Measurements from ENCODE around the gene TSPAN11. TPM values are rescaled to one million over a fixed set of nuclear protein-coding genes. Genes with fewer than 3 reads are reported as not detected.

Gene TSPAN11
- total and polyA plus RNA-seq, 2 experiments from 2014 or later = 0.51 to 1.9 TPM

DNA sequence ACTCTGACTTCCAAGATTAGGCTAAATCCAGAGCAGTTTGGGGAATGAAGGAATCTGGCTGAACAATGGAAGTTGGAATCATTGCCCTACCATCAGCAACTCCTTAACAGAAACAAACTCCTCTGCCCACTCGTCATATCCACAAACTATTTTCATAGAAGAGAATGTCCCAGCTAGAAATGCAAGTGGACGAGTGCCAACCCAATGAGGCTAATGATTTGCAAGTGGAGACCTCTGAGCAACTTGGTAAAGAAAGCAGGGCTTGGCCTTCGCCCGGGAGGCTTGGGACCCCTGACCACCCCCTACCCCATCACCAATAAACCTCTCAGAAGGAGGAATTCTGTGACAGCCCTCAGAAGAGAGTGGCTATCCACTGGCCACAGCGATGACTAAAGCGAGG is 107.1 kb downstream of the TSPAN11 start:
- Histone ChIP-seq H2AFZ (no peak overlapping the region), H3K9ac (no peak overlapping the region), H3K79me2 (ENCODE audit: insufficient read depth) (no peaks in the 10 kb centered on the region), H3K27ac (no peak overlapping the region), H4K20me1 (ENCODE audit: insufficient read depth) (no peaks in the 10 kb centered on the region), H3K9me3 (ENCODE audit: low read depth) (no peaks in the 10 kb centered on the region), H3K9me2 (ENCODE audit: insufficient read depth) (no peaks in the 10 kb centered on the region), H3K36me3 (ENCODE audit: low read depth) (no peaks in the 10 kb centered on the region), H3K27me3 (replicated peaks; ENCODE audit: insufficient read depth) (no peaks in the 10 kb centered on the region; the same call in 1 of the 2 replicates), H3K4me3 (no peak overlapping the region), H3K4me1 (ENCODE audit: insufficient read depth) (no peaks in the 10 kb centered on the region), H3K4me2 (ENCODE audit: unreplicated experiment) (no peak overlapping the region), H3F3A (ENCODE audit: insufficient read depth) (no peaks in the 10 kb centered on the region)
- no peak for TF ChIP-seq EZH2phosphoT487 (IDR thresholded peaks at IDR 0.05; ENCODE audit: insufficient read depth, low read depth)
- TF ChIP-seq EZH2 (IDR thresholded peaks at IDR 0.05; ENCODE audit: insufficient read depth, poor library complexity, severe bottlenecking) = no peak
- DNase-seq = no peak
- WGBS, 2 experiments (ENCODE audit: low coverage in 1 of 2, low lambda C conversion rate in 2 of 2, missing lambda C conversion rate in 2 of 2) = 38% methylated on average over 6 of the region's 6 CpGs
- in situ Hi-C loops (cut with MboI) = no loop called here

GRCh38 chr12:31034372-31034771 is 107.8 kb downstream of the TSPAN11 start:
- 49 to 55% methylated on average over 3 of the region's 3 CpGs for WGBS, 2 experiments (ENCODE audit: low coverage in 1 of 2, low lambda C conversion rate in 2 of 2, missing lambda C conversion rate in 2 of 2)
- Histone ChIP-seq H2AFZ (no peak overlapping the region), H3K27me3 (replicated peaks; ENCODE audit: insufficient read depth) (no peaks in the 10 kb centered on the region; the same call in 1 of the 2 replicates), H3F3A (ENCODE audit: insufficient read depth) (no peaks in the 10 kb centered on the region), H3K4me2 (ENCODE audit: unreplicated experiment) (no peak overlapping the region), H3K9me3 (ENCODE audit: low read depth) (no peaks in the 10 kb centered on the region), H3K27ac (no peak overlapping the region), H4K20me1 (ENCODE audit: insufficient read depth) (no peaks in the 10 kb centered on the region), H3K79me2 (ENCODE audit: insufficient read depth) (no peaks in the 10 kb centered on the region), H3K36me3 (ENCODE audit: low read depth) (no peaks in the 10 kb centered on the region), H3K4me1 (ENCODE audit: insufficient read depth) (no peaks in the 10 kb centered on the region), H3K4me3 (no peak overlapping the region), H3K9me2 (ENCODE audit: insufficient read depth) (no peaks in the 10 kb centered on the region), H3K9ac (no peak overlapping the region)
- TF ChIP-seq EZH2 (IDR thresholded peaks at IDR 0.05; ENCODE audit: insufficient read depth, poor library complexity, severe bottlenecking) (no peak), EZH2phosphoT487 (IDR thresholded peaks at IDR 0.05; ENCODE audit: insufficient read depth, low read depth) (no peak)
- in situ Hi-C loops (cut with MboI) = no loop called here
- DNase-seq = no peak

- peak; percentile 50 for DNase-seq
- in situ Hi-C loops (cut with MboI) = no loop called here
Measured at GRCh38 chr12:31035226-31035625, 108.7 kb downstream of the TSPAN11 start.

DNA sequence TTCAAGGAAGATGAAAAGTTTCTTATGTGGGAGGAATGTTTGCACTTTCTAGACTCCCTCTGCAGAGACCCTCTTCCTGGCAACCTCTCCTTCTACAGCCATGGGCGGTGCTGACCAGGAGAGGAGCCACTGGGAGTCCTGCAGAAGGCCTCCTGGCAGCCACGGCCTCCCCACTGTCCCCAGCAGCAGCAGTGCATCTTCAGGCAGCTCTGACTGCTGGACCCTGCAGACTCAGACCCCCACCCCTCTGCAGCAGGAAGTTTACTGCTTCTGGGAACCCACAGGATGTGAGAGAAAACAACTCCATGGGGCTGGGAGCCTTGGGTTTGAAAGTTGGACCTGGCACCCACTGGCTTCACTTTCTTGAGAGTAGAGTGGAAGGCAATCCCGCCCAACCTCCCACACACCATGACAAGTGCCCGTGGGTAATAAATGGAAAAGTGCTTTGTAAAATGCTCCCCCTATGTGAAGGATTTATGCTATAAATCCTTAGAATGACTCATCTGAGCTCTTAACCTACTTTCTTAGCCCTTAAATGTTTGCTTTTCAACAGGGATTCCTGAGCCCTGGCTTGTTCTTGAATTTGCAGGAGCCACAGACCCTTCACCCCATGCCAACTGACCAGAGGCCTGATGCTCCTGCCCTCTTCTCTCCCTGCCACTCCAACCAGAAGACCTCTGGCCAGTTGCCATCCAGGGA is 109.6 kb downstream of the TSPAN11 start:
- H3K4me3 ChIP-seq = no peak overlapping the region
- TF ChIP-seq EZH2 (IDR thresholded peaks at IDR 0.05; ENCODE audit: insufficient read depth, poor library complexity, severe bottlenecking) = no peak
- no peak for TF ChIP-seq EZH2phosphoT487 (IDR thresholded peaks at IDR 0.05; ENCODE audit: insufficient read depth, low read depth)
- no peak overlapping the region for H3K4me2 ChIP-seq (ENCODE audit: unreplicated experiment)
- no peaks in the 10 kb centered on the region for H3K36me3 ChIP-seq (ENCODE audit: low read depth)
- in situ Hi-C loops (cut with MboI) = no loop called here
- no peaks in the 10 kb centered on the region for H3F3A ChIP-seq (ENCODE audit: insufficient read depth)
- 59 to 73% methylated on average over 4 of the region's 4 CpGs for WGBS, 2 experiments (ENCODE audit: low coverage in 1 of 2, low lambda C conversion rate in 2 of 2, missing lambda C conversion rate in 2 of 2)
- H2AFZ ChIP-seq = no peak overlapping the region
- H3K4me1 ChIP-seq (ENCODE audit: insufficient read depth) = no peaks in the 10 kb centered on the region
- no peak overlapping the region for H3K9ac ChIP-seq
- no peaks in the 10 kb centered on the region for H3K9me3 ChIP-seq (ENCODE audit: low read depth)
- no peaks in the 10 kb centered on the region for H3K9me2 ChIP-seq (ENCODE audit: insufficient read depth)
- H3K79me2 ChIP-seq (ENCODE audit: insufficient read depth) = no peaks in the 10 kb centered on the region
- H4K20me1 ChIP-seq (ENCODE audit: insufficient read depth) = no peaks in the 10 kb centered on the region
- H3K27me3 ChIP-seq (replicated peaks; ENCODE audit: insufficient read depth) = no peaks in the 10 kb centered on the region; the same call in 1 of the 2 replicates
- peak; percentile 15 for DNase-seq
- H3K27ac ChIP-seq = no peak overlapping the region

More at GRCh38 chr12:31035226-31035625, 108.7 kb downstream of the TSPAN11 start:
- TF ChIP-seq EZH2phosphoT487 (IDR thresholded peaks at IDR 0.05; ENCODE audit: insufficient read depth, low read depth) (no peak), EZH2 (IDR thresholded peaks at IDR 0.05; ENCODE audit: insufficient read depth, poor library complexity, severe bottlenecking) (no peak)
- no peaks in the 10 kb centered on the region for H4K20me1 ChIP-seq (ENCODE audit: insufficient read depth)
- no peaks in the 10 kb centered on the region for H3K36me3 ChIP-seq (ENCODE audit: low read depth)
- no peak overlapping the region for H3K4me2 ChIP-seq (ENCODE audit: unreplicated experiment)
- H3K27ac ChIP-seq = no peak overlapping the region
- 24 to 35% methylated on average over 4 of the region's 4 CpGs for WGBS, 2 experiments (ENCODE audit: low coverage in 1 of 2, low lambda C conversion rate in 2 of 2, missing lambda C conversion rate in 2 of 2)
- no peaks in the 10 kb centered on the region for H3K79me2 ChIP-seq (ENCODE audit: insufficient read depth)
- H3K9me3 ChIP-seq (ENCODE audit: low read depth) = no peaks in the 10 kb centered on the region
- H3F3A ChIP-seq (ENCODE audit: insufficient read depth) = no peaks in the 10 kb centered on the region
- no peak overlapping the region for H3K9ac ChIP-seq
- H3K4me3 ChIP-seq = no peak overlapping the region
- H3K9me2 ChIP-seq (ENCODE audit: insufficient read depth) = no peaks in the 10 kb centered on the region
- no peaks in the 10 kb centered on the region for H3K4me1 ChIP-seq (ENCODE audit: insufficient read depth)
- H2AFZ ChIP-seq = no peak overlapping the region
- H3K27me3 ChIP-seq (replicated peaks; ENCODE audit: insufficient read depth) = no peaks in the 10 kb centered on the region; the same call in 1 of the 2 replicates
